AG09309 (cell line): Measurements from ENCODE around the gene LYPD4.

ENCODE experiments used
- DNase-seq: peaks from one replicate; pipeline ENCODE4 v3.0.0-alpha.2; 2010; ENCODE audit warnings: low read depth
- H3K4me3 ChIP-seq: 2 replicates; pipeline ENCODE4 v1.5.1; 2011; ENCODE audit warnings: mild to moderate bottlenecking, low read depth, low read length, moderate library complexity; ENCODE audit not compliant: control insufficient read depth
- CTCF ChIP-seq: IDR thresholded peaks from 2 replicates; pipeline ENCODE4 v1.5.1; 2011; ENCODE audit warnings: mild to moderate bottlenecking, low read depth, low read length, inconsistent platforms; ENCODE audit not compliant: insufficient read depth, control insufficient read depth; ENCODE audit errors: missing control alignments

LYPD4 gene

GRCh38 chr19:41860419-41861115 is 16.1 kb upstream of the LYPD4 start:
- no peak for TF ChIP-seq CTCF
- DNase-seq: no peak
- peak overlapping the region; percentile 99 for H3K4me3 ChIP-seq

- TF ChIP-seq CTCF: peak; percentile 55
- H3K4me3 ChIP-seq: peak within 1 kb of the TSS; percentile 99
- DNase-seq: peak; percentile 92
Measured at GRCh38 chr19:41859618-41860418, 15.3 kb upstream of the LYPD4 start, which contains the start of gene RPS19. RPS19 (plus strand) TSS chr19:41860255; CDS start chr19:41860775, 520 bp downstream.

GRCh38 chr19:41859213-41859617 is 14.7 kb upstream of the LYPD4 start:
- DNase-seq: no peak
- TF ChIP-seq CTCF: no peak
- H3K4me3 ChIP-seq: peak overlapping the region; percentile 99

GRCh38 chr19:41853768-41854167 is 9.3 kb upstream of the LYPD4 start:
- DNase-seq: no peak
- no peak for TF ChIP-seq CTCF

GRCh38 chr19:41853344-41853743 is 8.9 kb upstream of the LYPD4 start:
- no peak overlapping the region for H3K4me3 ChIP-seq

More at GRCh38 chr19:41853768-41854167, 9.3 kb upstream of the LYPD4 start:
- H3K4me3 ChIP-seq: no peak overlapping the region

GRCh38 chr19:41851456-41851855 is 7.0 kb upstream of the LYPD4 start:
- H3K4me3 ChIP-seq: no peak overlapping the region
- DNase-seq: no peak
- no peak for TF ChIP-seq CTCF

More at GRCh38 chr19:41853344-41853743, 8.9 kb upstream of the LYPD4 start:
- no peak for DNase-seq
- TF ChIP-seq CTCF: no peak
